Right cardiac atrium (tissue), 5 donors: ENCODE results near the gene UBP1. TPM values are rescaled to one million over a fixed set of nuclear protein-coding genes. Genes with fewer than 3 reads are reported as not detected.

Experiments used
- polyA plus RNA-seq: library from polyadenylated mRNA; stranded (reverse); fragments of 200-250 nt; gene quantifications from one replicate; pipeline ENCODE4 v1.2.3, GENCODE V29; 2013
- total RNA-seq, 4 donors: library from RNA; stranded (reverse); fragmentation: NEBNext Ultra II Directional; extraction: Animal tissue kit (Norgen Biotek cat#: 25700); gene quantifications; one replicate each; pipeline ENCODE4 v1.2.1, GENCODE V29; 2021
- donor health status: healthy with polysubstance abuse.
- donor health status: DM: no; HTN: yes; CAD: no.
- donor health status: DM: no; HTN: no; CAD: no.
- donor health status: DM: no; HTN: yes; CAD: no; lungs with severe emphysema.
- donor health status: DM: yes; HTN: yes; CAD: no.

The UBP1 gene
- total and polyA plus RNA-seq, 5 donors = 22.4 to 47.4 (median 44.6) TPM

Other genes with a start within 250 kb of the UBP1 start
- 1 to 10 TPM in 2 of 4 donors, under 1 TPM in 2; 0.53 to 10.0 (median 1.1) TPM for gene SUSD5, start 221.6 kb downstream of the UBP1 start, total RNA-seq
- gene SUSD5, start 221.6 kb downstream of the UBP1 start, polyA plus RNA-seq = 1.3 TPM
- 1 to 10 TPM; 2.5 to 4.9 (median 3.9) TPM for gene FBXL2, start 163.0 kb downstream of the UBP1 start, total RNA-seq
- gene FBXL2, start 163.0 kb downstream of the UBP1 start, polyA plus RNA-seq = 2.0 TPM